Colon (tissue), 2 donors: ENCODE results near the gene UBR2.
"Not testable (repeated sequence)": the region's sequence is repeated elsewhere in the genome, so short reads cannot be mapped to it uniquely, and the experiment has no call there.

Experiments used
- FAIRE-seq: peaks from 2 replicates; lab custom pipeline; 2012; peaks lifted over from hg19 to GRCh38; lab: Jason Lieb, UNC
- donor health status: control.
- donor health status: control.

Gene UBR2

DNA sequence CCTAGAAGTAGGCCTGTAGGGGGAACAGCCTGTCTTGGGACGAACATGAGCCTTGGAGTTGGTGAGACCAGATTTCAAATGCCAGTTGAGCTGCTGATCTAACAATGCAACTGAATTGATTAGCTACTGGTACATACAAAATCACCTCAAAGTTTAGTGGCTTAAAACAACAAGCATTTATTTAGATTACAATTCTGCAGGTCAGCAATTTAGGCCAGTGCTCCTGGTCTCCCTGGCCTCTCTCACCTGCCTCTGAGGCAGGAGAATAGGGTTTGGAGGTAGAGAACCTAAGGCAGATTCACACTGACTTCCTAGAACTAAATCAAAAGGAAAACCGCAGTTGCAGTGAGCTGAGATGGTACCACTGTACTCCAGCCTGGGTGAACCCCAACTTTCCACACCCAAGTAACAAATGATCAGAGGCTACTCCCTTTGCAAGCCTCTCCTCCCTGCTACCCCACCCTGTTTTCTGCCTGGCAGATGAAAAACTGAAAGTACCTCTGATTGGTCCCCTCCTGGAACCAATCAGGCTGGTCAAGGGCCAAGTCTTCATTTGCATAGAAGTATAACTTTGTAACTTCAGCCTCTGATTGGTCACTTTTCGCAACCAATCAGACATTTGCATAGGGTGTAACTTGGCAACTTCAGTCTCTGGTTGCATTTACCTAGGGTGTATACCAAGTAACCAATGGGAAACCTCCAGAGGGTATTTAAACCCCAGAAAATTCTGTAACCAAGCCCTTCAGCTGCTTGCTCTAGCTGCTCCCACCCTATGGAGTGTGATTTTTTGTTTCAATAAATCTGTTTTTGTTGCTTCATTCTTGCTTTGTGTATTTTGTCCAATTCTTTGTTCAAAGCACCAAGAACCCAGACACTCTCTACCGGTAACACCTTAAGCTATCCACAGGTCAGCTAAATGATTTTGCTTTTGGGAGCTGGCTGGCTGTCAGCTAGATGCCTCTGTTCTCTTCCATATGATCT lies 8.1 kb upstream of the UBR2 start:
- no peak for FAIRE-seq

- FAIRE-seq: no peak
Measured at GRCh38 chr6:42556462-42556861, 7.4 kb upstream of the UBR2 start.

DNA sequence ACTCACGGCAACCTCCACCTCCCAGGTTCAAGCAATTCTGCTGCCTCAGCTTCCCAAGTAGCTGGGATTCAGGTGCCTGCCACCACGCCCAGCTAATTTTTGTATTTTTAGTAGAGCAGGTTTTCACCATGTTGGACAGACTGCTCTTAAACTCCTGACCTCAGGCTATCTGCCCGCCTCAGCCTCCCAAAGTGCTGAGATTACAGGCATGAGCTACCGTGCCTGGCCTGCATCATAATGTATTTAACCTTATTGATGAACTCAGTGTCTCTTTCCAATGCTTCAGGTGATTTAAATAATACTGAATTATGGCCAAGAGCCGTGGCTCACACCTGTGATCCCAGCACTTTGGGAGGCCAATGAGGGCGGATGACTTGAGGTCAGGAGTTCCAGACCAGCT lies 4.6 kb upstream of the UBR2 start:
- FAIRE-seq: not testable (repeated sequence)

GRCh38 chr6:42561986-42562385 lies 1.8 kb upstream of the UBR2 start:
- FAIRE-seq: no peak

GRCh38 chr6:42562788-42563405 lies 932 bp upstream of the UBR2 start:
- FAIRE-seq: no peak

DNA sequence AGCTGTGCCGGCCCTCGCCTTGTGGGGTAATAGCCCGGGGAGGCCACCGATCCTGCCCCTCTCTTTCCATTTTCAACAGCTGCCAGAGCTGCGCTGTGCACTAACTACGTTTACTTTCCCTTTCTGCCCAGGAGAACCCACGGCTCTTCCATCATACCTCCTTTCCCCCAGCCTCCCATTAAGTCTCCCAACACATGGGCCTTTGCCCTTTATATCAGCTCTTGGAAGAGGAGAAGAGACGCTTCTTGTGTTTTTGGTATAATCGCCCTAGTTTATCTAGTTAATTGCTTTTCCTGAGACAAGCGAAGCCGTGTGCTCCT lies 637 bp downstream of the UBR2 start:
- FAIRE-seq: no peak

DNA sequence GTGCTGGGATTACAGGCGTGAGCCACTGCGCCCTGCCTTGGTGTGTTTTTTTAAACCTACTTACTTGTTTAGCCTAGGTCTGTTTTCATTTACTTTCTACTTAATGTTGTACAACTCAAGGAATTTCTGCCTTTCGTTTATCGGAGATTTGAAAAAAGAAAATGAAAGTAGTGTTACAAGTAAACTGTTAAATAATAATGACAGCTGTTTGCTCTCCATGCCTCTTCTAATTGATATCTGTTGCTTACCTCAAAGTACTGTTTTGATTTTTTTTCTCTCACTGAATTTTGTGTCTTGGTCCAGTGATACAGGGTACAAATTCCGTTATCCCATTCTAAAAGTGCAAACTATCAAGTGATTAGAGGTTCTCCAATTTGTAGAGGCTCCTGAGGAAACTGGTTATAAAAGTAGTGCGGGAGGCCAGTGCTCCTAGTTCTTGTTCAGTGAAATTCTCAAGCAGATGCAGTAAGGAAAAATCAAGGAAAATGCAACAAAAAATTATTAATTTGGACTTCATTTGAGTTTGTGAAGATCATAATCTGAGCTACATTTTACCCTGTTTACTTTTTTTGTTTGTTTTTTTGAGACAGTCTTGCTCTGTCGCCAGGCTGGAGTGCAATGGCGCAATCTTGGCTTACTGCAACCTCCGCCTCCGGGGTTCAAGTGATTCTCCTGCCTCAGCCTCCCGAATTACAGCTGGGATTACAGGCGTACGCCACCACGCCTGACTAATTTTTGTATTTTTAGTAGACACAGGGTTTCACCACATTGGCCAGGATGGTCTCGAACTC lies 2.2 kb downstream of the UBR2 start:
- no peak for FAIRE-seq

GRCh38 chr6:42566614-42567208 lies 2.9 kb downstream of the UBR2 start:
- FAIRE-seq: no peak

DNA sequence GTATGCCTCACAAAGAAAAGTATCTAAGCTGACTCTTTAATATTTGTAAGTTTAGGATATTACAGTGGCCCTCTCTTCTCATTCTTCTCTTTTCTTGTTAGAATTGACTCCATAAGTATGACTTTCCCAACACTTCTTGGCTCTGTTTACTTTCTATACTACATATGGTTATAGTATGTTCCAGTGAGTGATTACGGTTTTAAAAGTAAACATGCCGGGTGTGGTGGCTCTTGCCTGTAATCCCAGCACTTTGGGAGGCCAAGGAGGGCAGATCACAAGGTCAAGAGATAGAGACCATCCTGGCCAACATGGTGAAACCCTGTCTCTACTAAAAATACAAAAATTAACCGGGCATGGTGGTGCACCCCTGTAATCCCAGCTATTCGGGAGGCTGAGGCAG lies 3.4 kb downstream of the UBR2 start:
- FAIRE-seq: not testable (repeated sequence)

- FAIRE-seq: peak; percentile 80
Measured at GRCh38 chr6:42569102-42570028, 5.5 kb downstream of the UBR2 start.

DNA sequence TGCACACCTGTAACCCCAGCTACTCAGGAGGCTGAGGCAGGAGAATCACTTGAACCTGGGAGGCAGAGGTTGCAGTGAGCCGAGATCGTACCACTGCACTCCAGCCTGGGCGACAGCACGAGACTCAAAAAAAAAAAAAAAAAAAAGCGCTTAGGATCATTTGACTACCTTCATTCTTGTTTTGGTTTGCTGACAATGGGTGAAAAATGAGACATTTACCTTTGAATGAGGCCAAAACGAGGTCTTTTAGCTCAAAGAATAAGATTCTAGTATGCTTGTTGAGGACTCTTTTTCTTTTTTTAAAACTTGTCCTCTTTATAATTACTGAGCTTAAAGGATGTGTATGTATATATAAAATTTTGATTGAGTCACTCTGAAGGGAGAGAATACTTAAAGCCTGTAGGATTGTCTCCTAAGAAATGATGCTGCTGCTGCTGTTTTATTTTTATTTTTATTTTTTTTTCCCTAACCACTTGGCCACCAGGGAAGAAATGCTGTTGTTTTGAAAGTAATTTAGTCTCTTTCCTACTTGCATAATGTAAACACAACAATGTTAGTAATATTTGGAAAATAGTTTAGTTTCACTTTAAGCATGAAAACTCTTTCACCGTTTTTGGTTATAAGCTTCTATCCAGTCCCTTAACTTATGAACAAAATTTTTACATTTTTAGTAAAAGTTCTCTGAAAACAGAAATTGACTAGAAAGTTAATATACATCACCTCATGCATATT lies 7.9 kb downstream of the UBR2 start:
- no peak for FAIRE-seq

GRCh38 chr6:42572523-42572922 lies 8.7 kb downstream of the UBR2 start:
- FAIRE-seq: no peak

- FAIRE-seq: not testable (repeated sequence)
Measured at GRCh38 chr6:42576538-42576937, 12.7 kb downstream of the UBR2 start.

GRCh38 chr6:42598300-42598699 lies 34.5 kb downstream of the UBR2 start:
- no peak for FAIRE-seq

DNA sequence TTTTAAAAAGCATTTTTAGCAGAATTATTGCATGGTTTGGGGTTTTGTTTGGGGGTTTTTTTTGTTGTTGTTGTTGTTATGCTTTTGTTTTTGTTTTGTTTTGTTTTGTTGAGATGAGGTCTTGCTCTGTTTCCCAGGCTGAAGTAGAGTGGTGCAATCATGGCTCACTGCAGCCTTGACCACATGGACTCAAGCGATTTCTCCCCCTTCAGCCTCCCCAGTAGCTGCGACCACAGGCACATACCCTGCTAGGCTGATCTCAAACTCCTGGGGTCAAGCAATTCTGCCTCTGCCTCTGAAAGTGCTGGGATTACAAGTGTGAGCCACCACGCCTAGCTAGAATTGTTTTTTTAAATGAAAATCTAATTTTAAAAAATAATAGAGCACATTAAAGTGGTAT lies 35.7 kb downstream of the UBR2 start:
- no peak for FAIRE-seq

GRCh38 chr6:42604150-42604549 lies 40.3 kb downstream of the UBR2 start:
- no peak for FAIRE-seq

GRCh38 chr6:42604699-42605098 lies 40.9 kb downstream of the UBR2 start:
- not testable (repeated sequence) for FAIRE-seq

DNA sequence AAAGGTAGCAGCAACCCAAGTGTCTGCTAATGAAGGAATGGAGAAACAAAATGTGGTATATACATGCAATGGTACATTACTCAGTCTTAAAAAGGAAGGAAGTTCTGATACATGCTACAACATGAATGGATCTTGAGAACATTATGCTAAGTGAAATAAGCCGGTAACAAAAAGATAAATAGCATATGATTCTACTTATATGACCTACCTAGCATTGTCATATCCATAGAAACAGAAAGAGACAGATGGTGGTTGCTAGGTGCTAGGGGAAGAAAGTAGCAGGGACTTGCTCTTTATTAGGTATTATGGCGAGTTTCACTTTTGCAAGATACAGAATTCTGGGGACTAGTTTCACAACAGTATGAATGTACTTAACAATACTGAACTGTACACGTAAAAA lies 46.6 kb downstream of the UBR2 start:
- FAIRE-seq: no peak

DNA sequence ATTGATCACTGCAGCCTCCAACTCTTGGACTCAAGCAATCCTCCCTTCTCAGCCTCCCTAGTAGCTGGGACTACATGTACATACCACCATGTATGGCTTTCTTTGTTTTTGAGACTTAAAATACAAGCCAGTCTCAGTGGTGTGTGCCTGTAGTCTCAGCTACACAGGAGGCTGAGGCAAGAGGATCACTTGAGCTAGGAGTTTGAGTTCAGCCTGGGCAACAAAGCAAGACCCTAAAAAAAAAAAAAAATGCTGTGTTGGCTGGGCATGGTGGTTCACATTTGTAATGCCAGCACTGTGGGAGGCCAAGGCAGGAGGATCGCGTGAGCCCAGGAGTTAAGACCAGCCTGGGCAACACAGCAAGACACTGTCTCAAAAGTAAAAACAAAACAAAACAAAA lies 51.7 kb downstream of the UBR2 start:
- FAIRE-seq: no peak

DNA sequence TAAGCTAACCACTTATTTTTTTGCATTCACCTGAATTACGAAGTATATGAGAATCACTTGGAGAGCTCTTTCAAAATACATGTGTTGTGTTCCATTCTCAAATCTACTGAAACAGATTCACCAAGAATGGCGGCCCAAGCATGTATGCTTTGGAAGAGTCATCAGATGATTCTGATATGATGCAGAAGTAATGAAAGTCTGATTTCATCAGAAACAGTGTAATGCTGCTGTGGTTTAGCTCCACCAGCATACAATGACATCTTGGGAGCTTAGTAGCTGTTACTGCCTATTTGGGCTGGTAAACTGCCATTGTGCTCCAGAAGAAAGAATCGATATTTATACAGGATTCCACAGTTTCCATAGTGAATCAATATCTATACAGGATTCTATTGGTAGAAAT lies 52.9 kb downstream of the UBR2 start:
- no peak for FAIRE-seq

GRCh38 chr6:42618105-42618504 lies 54.3 kb downstream of the UBR2 start:
- no peak for FAIRE-seq
